ENCODE measurements around the gene CLDN34.

CLDN34 gene

GRCh38 chrX:9940421-9940820 lies 26.7 kb upstream of the CLDN34 start:
- WGBS (ENCODE audit: insufficient coverage, insufficient read length) = no CpG with 5 or more reads among the region's 14 CpGs
- H3K4me1 ChIP-seq (ENCODE audit: control insufficient read depth, insufficient read depth, low read length) = no peaks in the 10 kb centered on the region
- H3K4me3 ChIP-seq (ENCODE audit: low read length) = no peak overlapping the region
- H3K9me3 ChIP-seq (ENCODE audit: control insufficient read depth, insufficient read depth, low read length) = no peaks in the 10 kb centered on the region
- DNase-seq (ENCODE audit: low read depth, low spot score) = no peak
- peaks cover 2% of the 10 kb centered on the region; the same call in 1 of the 2 replicates for H3K36me3 ChIP-seq (ENCODE audit: control insufficient read depth, insufficient read depth, low read length)
- H3K27ac ChIP-seq (ENCODE audit: low read length) = no peak overlapping the region
- H3K27me3 ChIP-seq (ENCODE audit: control insufficient read depth, insufficient read depth, low read length) = no peaks in the 10 kb centered on the region

DNA sequence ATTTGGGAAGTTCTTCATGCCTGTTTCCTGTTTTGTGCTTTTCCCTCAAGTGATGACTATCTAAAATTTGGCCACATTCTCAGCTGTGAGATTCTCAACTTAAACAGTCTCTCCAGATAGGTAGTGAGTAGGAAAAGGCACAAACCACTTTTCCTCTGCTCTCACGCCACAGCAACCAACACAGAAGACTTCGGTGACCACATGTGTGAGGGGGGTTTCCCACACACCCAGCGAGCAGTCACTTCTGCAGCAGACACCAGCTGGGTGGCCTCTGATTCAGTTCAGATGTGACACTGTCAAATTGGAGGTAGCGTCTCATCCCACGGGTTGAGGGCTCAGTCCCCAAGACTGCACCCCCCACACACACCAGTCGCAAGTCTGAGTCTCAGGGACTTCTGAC lies 25.1 kb upstream of the CLDN34 start:
- no peaks in the 10 kb centered on the region for H3K27me3 ChIP-seq (ENCODE audit: control insufficient read depth, insufficient read depth, low read length)
- WGBS (ENCODE audit: insufficient coverage, insufficient read length) = no CpG with 5 or more reads among the region's 6 CpGs
- peaks cover 2% of the 10 kb centered on the region; the same call in 1 of the 2 replicates for H3K36me3 ChIP-seq (ENCODE audit: control insufficient read depth, insufficient read depth, low read length)
- H3K27ac ChIP-seq (ENCODE audit: low read length) = no peak overlapping the region
- no peak for DNase-seq (ENCODE audit: low read depth, low spot score)
- no peaks in the 10 kb centered on the region for H3K9me3 ChIP-seq (ENCODE audit: control insufficient read depth, insufficient read depth, low read length)
- H3K4me3 ChIP-seq (ENCODE audit: low read length) = no peak overlapping the region
- H3K4me1 ChIP-seq (ENCODE audit: control insufficient read depth, insufficient read depth, low read length) = no peaks in the 10 kb centered on the region

DNA sequence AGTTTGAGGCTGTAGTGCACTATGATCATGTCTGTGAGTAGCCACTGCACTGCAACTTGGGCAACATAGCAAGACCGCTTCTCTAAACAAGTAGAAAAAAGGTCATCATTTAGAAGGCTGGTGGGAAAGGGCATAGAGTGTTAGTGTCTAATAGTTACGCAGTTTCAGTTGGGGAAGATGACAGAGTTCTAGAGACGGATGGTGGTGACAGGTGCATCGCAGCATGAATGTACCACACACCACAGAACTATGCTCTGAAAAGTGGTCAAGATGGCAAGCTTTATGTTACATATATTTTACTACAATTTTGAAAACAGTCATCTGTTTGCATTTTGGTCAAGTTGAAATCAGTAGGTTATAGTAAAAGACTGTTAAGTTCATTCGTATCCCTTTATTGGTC lies 23.7 kb upstream of the CLDN34 start:
- no peak for DNase-seq (ENCODE audit: low read depth, low spot score)
- Histone ChIP-seq H3K27ac (ENCODE audit: low read length) (no peak overlapping the region), H3K4me3 (ENCODE audit: low read length) (no peak overlapping the region), H3K36me3 (ENCODE audit: control insufficient read depth, insufficient read depth, low read length) (peaks cover 2% of the 10 kb centered on the region; the same call in 1 of the 2 replicates), H3K27me3 (ENCODE audit: control insufficient read depth, insufficient read depth, low read length) (no peaks in the 10 kb centered on the region), H3K4me1 (ENCODE audit: control insufficient read depth, insufficient read depth, low read length) (no peaks in the 10 kb centered on the region), H3K9me3 (ENCODE audit: control insufficient read depth, insufficient read depth, low read length) (no peaks in the 10 kb centered on the region)
- no CpG with 5 or more reads among the region's 5 CpGs for WGBS (ENCODE audit: insufficient coverage, insufficient read length)

GRCh38 chrX:9947131-9947794 lies 19.9 kb upstream of the CLDN34 start:
- no peaks in the 10 kb centered on the region for H3K27me3 ChIP-seq (ENCODE audit: control insufficient read depth, insufficient read depth, low read length)
- no peaks in the 10 kb centered on the region for H3K9me3 ChIP-seq (ENCODE audit: control insufficient read depth, insufficient read depth, low read length)
- no peak overlapping the region for H3K4me3 ChIP-seq (ENCODE audit: low read length)
- no peaks in the 10 kb centered on the region for H3K4me1 ChIP-seq (ENCODE audit: control insufficient read depth, insufficient read depth, low read length)
- no peak for DNase-seq (ENCODE audit: low read depth, low spot score)
- H3K36me3 ChIP-seq (ENCODE audit: control insufficient read depth, insufficient read depth, low read length) = no peaks in the 10 kb centered on the region
- WGBS (ENCODE audit: insufficient coverage, insufficient read length) = no CpG with 5 or more reads among the region's 10 CpGs
- H3K27ac ChIP-seq (ENCODE audit: low read length) = no peak overlapping the region

- no peak for DNase-seq (ENCODE audit: low read depth, low spot score)
- WGBS (ENCODE audit: insufficient coverage, insufficient read length) = no CpG with 5 or more reads among the region's 9 CpGs
- H3K27me3 ChIP-seq (ENCODE audit: control insufficient read depth, insufficient read depth, low read length) = no peaks in the 10 kb centered on the region
- no peak overlapping the region for H3K4me3 ChIP-seq (ENCODE audit: low read length)
- H3K27ac ChIP-seq (ENCODE audit: low read length) = no peak overlapping the region
- no peaks in the 10 kb centered on the region; the same call in 1 of the 2 replicates for H3K9me3 ChIP-seq (ENCODE audit: control insufficient read depth, insufficient read depth, low read length)
- no peaks in the 10 kb centered on the region for H3K36me3 ChIP-seq (ENCODE audit: control insufficient read depth, insufficient read depth, low read length)
- H3K4me1 ChIP-seq (ENCODE audit: control insufficient read depth, insufficient read depth, low read length) = no peaks in the 10 kb centered on the region
These were observed 18.8 kb upstream of the CLDN34 start for GRCh38 chrX:9948406-9948805.

GRCh38 chrX:9952300-9952699 lies 14.9 kb upstream of the CLDN34 start:
- no peaks in the 10 kb centered on the region; the same call in 1 of the 2 replicates for H3K9me3 ChIP-seq (ENCODE audit: control insufficient read depth, insufficient read depth, low read length)
- no peaks in the 10 kb centered on the region for H3K4me1 ChIP-seq (ENCODE audit: control insufficient read depth, insufficient read depth, low read length)
- no peak overlapping the region for H3K4me3 ChIP-seq (ENCODE audit: low read length)
- H3K27me3 ChIP-seq (ENCODE audit: control insufficient read depth, insufficient read depth, low read length) = no peaks in the 10 kb centered on the region
- no peaks in the 10 kb centered on the region for H3K36me3 ChIP-seq (ENCODE audit: control insufficient read depth, insufficient read depth, low read length)
- DNase-seq (ENCODE audit: low read depth, low spot score) = no peak
- WGBS (ENCODE audit: insufficient coverage, insufficient read length) = no CpG with 5 or more reads among the region's 1 CpG
- no peak overlapping the region for H3K27ac ChIP-seq (ENCODE audit: low read length)

GRCh38 chrX:9953396-9953795 lies 13.8 kb upstream of the CLDN34 start:
- no peaks in the 10 kb centered on the region; the same call in 1 of the 2 replicates for H3K9me3 ChIP-seq (ENCODE audit: control insufficient read depth, insufficient read depth, low read length)
- no peaks in the 10 kb centered on the region for H3K27me3 ChIP-seq (ENCODE audit: control insufficient read depth, insufficient read depth, low read length)
- DNase-seq (ENCODE audit: low read depth, low spot score) = no peak
- no peak overlapping the region for H3K4me3 ChIP-seq (ENCODE audit: low read length)
- WGBS (ENCODE audit: insufficient coverage, insufficient read length) = no CpG with 5 or more reads among the region's 2 CpGs
- no peaks in the 10 kb centered on the region for H3K4me1 ChIP-seq (ENCODE audit: control insufficient read depth, insufficient read depth, low read length)
- H3K27ac ChIP-seq (ENCODE audit: low read length) = no peak overlapping the region
- no peaks in the 10 kb centered on the region for H3K36me3 ChIP-seq (ENCODE audit: control insufficient read depth, insufficient read depth, low read length)

DNA sequence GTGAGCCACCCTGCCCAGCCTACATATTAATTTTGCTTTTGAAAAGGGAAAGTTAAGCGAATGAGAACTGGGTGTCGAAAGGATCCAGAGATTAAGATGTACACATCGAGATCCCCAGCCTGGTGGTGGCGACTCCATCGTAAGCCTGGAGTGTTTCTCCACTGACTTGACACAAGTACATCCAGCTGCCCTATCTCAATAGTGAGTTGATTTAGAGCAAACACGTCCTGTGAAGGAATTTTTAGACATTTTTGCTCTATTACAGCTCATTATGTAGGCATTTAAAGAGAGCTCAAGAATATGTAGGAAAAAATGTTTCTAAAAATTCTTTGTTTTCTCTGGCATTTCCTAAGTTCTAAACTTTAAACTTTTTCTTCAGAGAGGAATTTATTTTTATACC lies 11.7 kb upstream of the CLDN34 start:
- no peak overlapping the region for H3K4me3 ChIP-seq (ENCODE audit: low read length)
- H3K27ac ChIP-seq (ENCODE audit: low read length) = no peak overlapping the region
- no peaks in the 10 kb centered on the region for H3K4me1 ChIP-seq (ENCODE audit: control insufficient read depth, insufficient read depth, low read length)
- no peaks in the 10 kb centered on the region; the same call in 1 of the 2 replicates for H3K9me3 ChIP-seq (ENCODE audit: control insufficient read depth, insufficient read depth, low read length)
- H3K36me3 ChIP-seq (ENCODE audit: control insufficient read depth, insufficient read depth, low read length) = no peaks in the 10 kb centered on the region
- H3K27me3 ChIP-seq (ENCODE audit: control insufficient read depth, insufficient read depth, low read length) = no peaks in the 10 kb centered on the region
- WGBS (ENCODE audit: insufficient coverage, insufficient read length) = no CpG with 5 or more reads among the region's 6 CpGs
- no peak for DNase-seq (ENCODE audit: low read depth, low spot score)

- no peaks in the 10 kb centered on the region for H3K27me3 ChIP-seq (ENCODE audit: control insufficient read depth, insufficient read depth, low read length)
- no peaks in the 10 kb centered on the region for H3K4me1 ChIP-seq (ENCODE audit: control insufficient read depth, insufficient read depth, low read length)
- H3K36me3 ChIP-seq (ENCODE audit: control insufficient read depth, insufficient read depth, low read length) = no peaks in the 10 kb centered on the region
- DNase-seq (ENCODE audit: low read depth, low spot score) = no peak
- no peak overlapping the region for H3K4me3 ChIP-seq (ENCODE audit: low read length)
- no peak overlapping the region for H3K27ac ChIP-seq (ENCODE audit: low read length)
- H3K9me3 ChIP-seq (ENCODE audit: control insufficient read depth, insufficient read depth, low read length) = no peaks in the 10 kb centered on the region; the same call in 1 of the 2 replicates
- WGBS (ENCODE audit: insufficient coverage, insufficient read length) = no CpG with 5 or more reads among the region's 9 CpGs
These were observed 9.4 kb upstream of the CLDN34 start for GRCh38 chrX:9957743-9958142.

GRCh38 chrX:9958183-9958582 lies 9.0 kb upstream of the CLDN34 start:
- H3K4me3 ChIP-seq (ENCODE audit: low read length) = no peak overlapping the region
- H3K36me3 ChIP-seq (ENCODE audit: control insufficient read depth, insufficient read depth, low read length) = no peaks in the 10 kb centered on the region
- no peak overlapping the region for H3K27ac ChIP-seq (ENCODE audit: low read length)
- WGBS (ENCODE audit: insufficient coverage, insufficient read length) = no CpG with 5 or more reads among the region's 5 CpGs
- DNase-seq (ENCODE audit: low read depth, low spot score) = no peak
- H3K9me3 ChIP-seq (ENCODE audit: control insufficient read depth, insufficient read depth, low read length) = no peaks in the 10 kb centered on the region
- no peaks in the 10 kb centered on the region for H3K27me3 ChIP-seq (ENCODE audit: control insufficient read depth, insufficient read depth, low read length)
- H3K4me1 ChIP-seq (ENCODE audit: control insufficient read depth, insufficient read depth, low read length) = no peaks in the 10 kb centered on the region

DNA sequence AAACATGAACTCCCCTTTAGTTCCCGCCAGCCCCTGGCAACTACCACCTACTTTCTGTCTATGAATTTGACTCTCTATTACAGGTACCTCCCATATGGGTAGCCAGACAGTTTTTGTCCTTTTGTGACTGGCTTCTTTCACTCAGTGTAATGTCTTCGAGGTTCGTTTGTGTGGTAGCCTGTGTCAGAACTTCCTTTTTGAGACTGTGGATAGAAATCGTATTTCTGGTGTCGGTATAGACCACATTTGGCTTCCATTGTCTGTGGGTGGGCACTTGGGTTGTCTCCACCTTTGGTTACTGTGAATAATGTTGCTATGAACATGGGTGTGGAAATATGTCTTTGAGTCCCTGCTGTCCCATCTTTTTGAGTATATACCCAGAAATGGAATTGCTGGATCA lies 5.4 kb upstream of the CLDN34 start:
- Histone ChIP-seq H3K27me3 (ENCODE audit: control insufficient read depth, insufficient read depth, low read length) (no peaks in the 10 kb centered on the region), H3K27ac (ENCODE audit: low read length) (no peak overlapping the region), H3K36me3 (ENCODE audit: control insufficient read depth, insufficient read depth, low read length) (no peaks in the 10 kb centered on the region), H3K9me3 (ENCODE audit: control insufficient read depth, insufficient read depth, low read length) (no peaks in the 10 kb centered on the region), H3K4me1 (ENCODE audit: control insufficient read depth, insufficient read depth, low read length) (no peaks in the 10 kb centered on the region), H3K4me3 (ENCODE audit: low read length) (no peak overlapping the region)
- no peak for DNase-seq (ENCODE audit: low read depth, low spot score)
- WGBS (ENCODE audit: insufficient coverage, insufficient read length) = no CpG with 5 or more reads among the region's 5 CpGs
